ENCODE data around the gene GATA3. TPM values are rescaled to one million over a fixed set of nuclear protein-coding genes. Genes with fewer than 3 reads are reported as not detected.
A peak's percentile ranks its signal among the peaks of the same experiment; 100 is the strongest.

The GATA3 gene
- total and polyA plus RNA-seq, 2 experiments from 2014 or later: not detected

DNA sequence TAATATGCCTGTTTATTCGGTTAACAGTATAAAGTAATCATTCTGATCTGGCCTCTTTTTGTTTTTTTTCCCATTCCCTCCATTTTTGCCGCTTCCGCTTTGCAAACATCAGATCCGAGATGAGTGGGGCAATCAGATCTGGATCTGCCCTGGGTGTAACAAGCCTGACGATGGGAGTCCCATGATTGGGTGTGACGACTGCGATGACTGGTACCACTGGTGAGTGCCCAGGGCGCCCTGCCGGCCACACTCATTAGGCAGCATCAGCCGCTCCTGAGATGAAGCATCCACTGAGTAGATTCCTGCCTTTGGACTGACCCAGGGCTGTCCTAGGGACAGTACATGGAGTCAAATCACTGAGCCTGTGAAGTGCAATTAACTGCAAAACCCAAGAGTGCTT lies 40.9 kb upstream of the GATA3 start:
- in situ Hi-C loops (cut with MboI): no loop called here
- H3K27me3 ChIP-seq (replicated peaks; ENCODE audit: insufficient read depth): no peaks in the 10 kb centered on the region
- TF ChIP-seq EZH2phosphoT487 (IDR thresholded peaks at IDR 0.05; ENCODE audit: insufficient read depth, low read depth) (no peak), EZH2 (IDR thresholded peaks at IDR 0.05; ENCODE audit: insufficient read depth, poor library complexity, severe bottlenecking) (no peak)
- H3F3A ChIP-seq (ENCODE audit: insufficient read depth): no peaks in the 10 kb centered on the region
- no peaks in the 10 kb centered on the region; the same call in 1 of the 2 replicates for H3K36me3 ChIP-seq (ENCODE audit: low read depth)
- DNase-seq: no peak
- H2AFZ ChIP-seq: no peak overlapping the region
- H3K79me2 ChIP-seq (ENCODE audit: insufficient read depth): no peaks in the 10 kb centered on the region
- H3K4me1 ChIP-seq (ENCODE audit: insufficient read depth): 0 out of 2 replicates have a peak, but pooled peaks cover 5% of the 10 kb centered on the region
- no peak overlapping the region for H3K4me2 ChIP-seq (ENCODE audit: unreplicated experiment)
- H4K20me1 ChIP-seq (ENCODE audit: insufficient read depth): no peaks in the 10 kb centered on the region
- WGBS, 2 experiments (ENCODE audit: low coverage in 1 of 2, low lambda C conversion rate in 2 of 2, missing lambda C conversion rate in 2 of 2): 97 to 98% methylated on average over 10 of the region's 10 CpGs
- H3K9me3 ChIP-seq (ENCODE audit: low read depth): no peaks in the 10 kb centered on the region
- no peaks in the 10 kb centered on the region for H3K9me2 ChIP-seq (ENCODE audit: insufficient read depth)
- H3K4me3 ChIP-seq: no peak overlapping the region
- H3K27ac ChIP-seq: no peak overlapping the region
- no peak overlapping the region for H3K9ac ChIP-seq

DNA sequence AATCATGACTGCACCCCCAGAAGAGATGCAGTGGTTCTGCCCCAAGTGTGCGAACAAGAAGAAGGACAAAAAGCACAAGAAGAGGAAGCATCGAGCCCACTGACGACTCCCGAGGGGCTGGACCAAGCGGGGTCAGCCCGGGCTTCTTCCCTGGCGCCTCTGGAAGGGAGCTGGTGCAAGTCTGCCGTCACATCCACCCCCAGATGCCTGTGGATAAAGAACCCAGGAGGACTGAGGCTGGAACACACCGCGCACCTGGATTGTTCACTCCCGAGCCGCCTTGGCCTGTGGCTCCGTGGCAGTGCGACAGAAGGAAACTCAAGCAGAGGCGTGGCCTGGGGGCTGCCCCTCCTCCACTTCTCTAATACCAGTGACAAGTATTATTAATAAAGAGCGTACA lies 39.8 kb upstream of the GATA3 start:
- Histone ChIP-seq H3K9me3 (ENCODE audit: low read depth) (no peaks in the 10 kb centered on the region), H3K27ac (no peak overlapping the region), H3K4me2 (ENCODE audit: unreplicated experiment) (no peak overlapping the region), H3K9ac (no peak overlapping the region), H3K4me1 (ENCODE audit: insufficient read depth) (0 out of 2 replicates have a peak, but pooled peaks cover 5% of the 10 kb centered on the region), H4K20me1 (ENCODE audit: insufficient read depth) (no peaks in the 10 kb centered on the region), H3K36me3 (ENCODE audit: low read depth) (no peaks in the 10 kb centered on the region; the same call in 1 of the 2 replicates), H3K27me3 (replicated peaks; ENCODE audit: insufficient read depth) (no peaks in the 10 kb centered on the region), H3K79me2 (ENCODE audit: insufficient read depth) (no peaks in the 10 kb centered on the region), H3K4me3 (no peak overlapping the region), H2AFZ (no peak overlapping the region), H3F3A (ENCODE audit: insufficient read depth) (no peaks in the 10 kb centered on the region), H3K9me2 (ENCODE audit: insufficient read depth) (no peaks in the 10 kb centered on the region)
- in situ Hi-C loops (cut with MboI): no loop called here
- 98% methylated on average over 16 of the region's 16 CpGs for WGBS, 2 experiments (ENCODE audit: low coverage in 1 of 2, low lambda C conversion rate in 2 of 2, missing lambda C conversion rate in 2 of 2)
- DNase-seq: no peak
- no peak for TF ChIP-seq EZH2phosphoT487 (IDR thresholded peaks at IDR 0.05; ENCODE audit: insufficient read depth, low read depth)
- TF ChIP-seq EZH2 (IDR thresholded peaks at IDR 0.05; ENCODE audit: insufficient read depth, poor library complexity, severe bottlenecking): no peak

DNA sequence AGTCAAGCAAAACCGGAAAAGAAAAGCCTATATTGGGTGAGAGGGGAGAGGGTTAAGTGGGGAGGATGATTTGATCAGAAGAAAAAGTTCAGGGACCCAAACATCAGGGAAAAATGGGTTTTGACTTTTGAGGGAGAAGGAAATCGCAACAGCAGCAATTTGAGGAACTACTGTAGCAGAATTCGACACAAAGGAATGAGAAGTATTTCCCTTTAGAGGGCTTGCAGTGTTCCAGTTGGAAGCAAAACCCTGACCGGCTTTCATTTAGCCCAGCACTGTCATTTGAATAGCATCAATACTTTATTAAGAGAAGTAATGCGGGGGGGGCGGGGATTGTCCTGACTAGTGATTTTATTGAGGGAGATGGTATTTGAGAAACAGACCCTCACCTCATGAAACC lies 37.2 kb upstream of the GATA3 start:
- H3K4me3 ChIP-seq: no peak overlapping the region
- no peaks in the 10 kb centered on the region for H3K27me3 ChIP-seq (replicated peaks; ENCODE audit: insufficient read depth)
- no peaks in the 10 kb centered on the region for H4K20me1 ChIP-seq (ENCODE audit: insufficient read depth)
- no peaks in the 10 kb centered on the region for H3K9me2 ChIP-seq (ENCODE audit: insufficient read depth)
- peak overlapping the region; percentile 7 for H3K4me2 ChIP-seq (ENCODE audit: unreplicated experiment)
- TF ChIP-seq EZH2 (IDR thresholded peaks at IDR 0.05; ENCODE audit: insufficient read depth, poor library complexity, severe bottlenecking): no peak
- no peak for TF ChIP-seq EZH2phosphoT487 (IDR thresholded peaks at IDR 0.05; ENCODE audit: insufficient read depth, low read depth)
- no peaks in the 10 kb centered on the region; the same call in 1 of the 2 replicates for H3K36me3 ChIP-seq (ENCODE audit: low read depth)
- H3K9me3 ChIP-seq (ENCODE audit: low read depth): no peaks in the 10 kb centered on the region
- 56% methylated on average over 6 of the region's 6 CpGs for WGBS, 2 experiments (ENCODE audit: low coverage in 1 of 2, low lambda C conversion rate in 2 of 2, missing lambda C conversion rate in 2 of 2)
- 0 out of 2 replicates have a peak, but pooled peaks cover 5% of the 10 kb centered on the region for H3K4me1 ChIP-seq (ENCODE audit: insufficient read depth)
- H3K9ac ChIP-seq: no peak overlapping the region
- H2AFZ ChIP-seq: no peak overlapping the region
- no peak for DNase-seq
- no peaks in the 10 kb centered on the region for H3K79me2 ChIP-seq (ENCODE audit: insufficient read depth)
- in situ Hi-C loops (cut with MboI): no loop called here
- H3K27ac ChIP-seq: no peak overlapping the region
- no peaks in the 10 kb centered on the region for H3F3A ChIP-seq (ENCODE audit: insufficient read depth)

DNA sequence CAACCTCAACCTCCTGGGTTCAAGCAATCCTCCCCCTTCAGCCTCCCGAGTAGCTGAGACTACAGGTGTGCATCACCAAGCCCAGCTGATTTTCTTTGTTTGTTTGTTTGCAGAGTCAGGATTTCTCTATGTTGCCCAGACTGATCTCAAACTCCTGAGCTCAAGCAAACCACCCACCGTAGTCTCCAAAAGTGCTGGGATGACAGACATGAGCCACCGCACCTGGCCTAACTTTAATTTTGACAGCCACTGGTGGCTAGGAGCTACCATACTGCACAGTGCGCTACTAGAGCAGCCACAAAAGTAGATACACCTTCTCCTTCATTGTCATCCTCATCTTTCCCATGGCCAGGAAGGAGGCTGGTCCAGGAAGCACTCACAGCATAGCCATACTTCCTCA lies 31.2 kb upstream of the GATA3 start:
- Histone ChIP-seq H3F3A (ENCODE audit: insufficient read depth) (no peaks in the 10 kb centered on the region), H3K4me1 (ENCODE audit: insufficient read depth) (0 out of 2 replicates have a peak, but pooled peaks cover 5% of the 10 kb centered on the region), H3K79me2 (ENCODE audit: insufficient read depth) (no peaks in the 10 kb centered on the region), H3K9me3 (ENCODE audit: low read depth) (no peaks in the 10 kb centered on the region), H4K20me1 (ENCODE audit: insufficient read depth) (no peaks in the 10 kb centered on the region), H3K27ac (no peak overlapping the region), H3K36me3 (ENCODE audit: low read depth) (no peaks in the 10 kb centered on the region), H3K9me2 (ENCODE audit: insufficient read depth) (no peaks in the 10 kb centered on the region), H3K27me3 (replicated peaks; ENCODE audit: insufficient read depth) (peaks cover 17% of the 10 kb centered on the region), H2AFZ (no peak overlapping the region), H3K4me3 (no peak overlapping the region), H3K4me2 (ENCODE audit: unreplicated experiment) (no peak overlapping the region), H3K9ac (no peak overlapping the region)
- in situ Hi-C loops (cut with MboI): no loop called here
- no peak for DNase-seq
- TF ChIP-seq EZH2phosphoT487 (IDR thresholded peaks at IDR 0.05; ENCODE audit: insufficient read depth, low read depth) (no peak), EZH2 (IDR thresholded peaks at IDR 0.05; ENCODE audit: insufficient read depth, poor library complexity, severe bottlenecking) (no peak)
- 61 to 67% methylated on average over 4 of the region's 4 CpGs for WGBS, 2 experiments (ENCODE audit: low coverage in 1 of 2, low lambda C conversion rate in 2 of 2, missing lambda C conversion rate in 2 of 2)

DNA sequence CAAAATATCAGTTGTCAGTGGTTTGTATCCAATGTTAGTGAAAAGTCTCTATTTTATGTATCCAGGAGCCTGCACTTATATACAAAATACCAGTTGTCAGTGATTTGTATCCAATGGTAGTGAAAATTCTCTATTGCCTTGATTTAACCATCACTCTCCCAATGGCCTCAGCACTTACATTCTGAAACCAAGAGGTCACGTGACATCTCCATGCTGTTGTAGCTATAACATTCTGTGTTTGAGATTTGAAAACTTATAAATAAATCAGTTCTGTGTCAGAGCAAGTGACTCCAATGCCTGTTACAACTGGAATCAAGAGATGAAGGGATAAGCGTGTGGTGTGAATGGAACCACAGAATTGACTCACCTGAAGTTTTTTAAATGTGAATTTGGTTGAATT lies 30.6 kb upstream of the GATA3 start:
- Histone ChIP-seq H3K9me3 (ENCODE audit: low read depth) (no peaks in the 10 kb centered on the region), H3F3A (ENCODE audit: insufficient read depth) (no peaks in the 10 kb centered on the region), H3K27ac (no peak overlapping the region), H3K27me3 (replicated peaks; ENCODE audit: insufficient read depth) (peaks cover 17% of the 10 kb centered on the region), H3K79me2 (ENCODE audit: insufficient read depth) (no peaks in the 10 kb centered on the region), H3K9me2 (ENCODE audit: insufficient read depth) (no peaks in the 10 kb centered on the region), H4K20me1 (ENCODE audit: insufficient read depth) (no peaks in the 10 kb centered on the region), H3K9ac (no peak overlapping the region), H2AFZ (no peak overlapping the region), H3K36me3 (ENCODE audit: low read depth) (no peaks in the 10 kb centered on the region), H3K4me3 (no peak overlapping the region), H3K4me1 (ENCODE audit: insufficient read depth) (0 out of 2 replicates have a peak, but pooled peaks cover 5% of the 10 kb centered on the region), H3K4me2 (ENCODE audit: unreplicated experiment) (no peak overlapping the region)
- DNase-seq: no peak
- no peak for TF ChIP-seq EZH2 (IDR thresholded peaks at IDR 0.05; ENCODE audit: insufficient read depth, poor library complexity, severe bottlenecking)
- TF ChIP-seq EZH2phosphoT487 (IDR thresholded peaks at IDR 0.05; ENCODE audit: insufficient read depth, low read depth): no peak
- in situ Hi-C loops (cut with MboI): no loop called here
- WGBS, 2 experiments (ENCODE audit: low coverage in 1 of 2, low lambda C conversion rate in 2 of 2, missing lambda C conversion rate in 2 of 2): 67 to 68% methylated on average over 2 of the region's 2 CpGs

Measured in GM23248 (cell line).